ENCODE data around the gene NR1H2. TPM values are rescaled to one million over a fixed set of nuclear protein-coding genes. Genes with fewer than 3 reads are reported as not detected.

NR1H2 gene
- polyA plus RNA-seq, 3 donors = 77.1 to 111 (median 78.9) TPM

GRCh38 chr19:50356691-50357177 lies 19.5 kb upstream of the NR1H2 start:
- Mint-ChIP-seq H3K9me3 (peaks cover 0 to 10% (median 4%) of the 10 kb centered on the region in 7 donors), H3K4me3 (peak overlapping the region in 1 of 2 donors; percentile 86), H3K36me3 (peaks cover 0 to 2% of the 10 kb centered on the region in 2 donors), H3K27me3 (ENCODE audit: low read depth in 3 of 3) (peaks cover 3 to 21% (median 15%) of the 10 kb centered on the region in 3 donors), H3K27ac (peak overlapping the region in 3 of 7 donors; percentile 32 to 98 (median 92)), H3K4me1 (peaks cover 32% of the 10 kb centered on the region)
- peak overlapping the region in 2 of 3 experiments; percentile 64 to 74 for H3K4me3 ChIP-seq (replicated peaks in 1 of 3; ENCODE audit: low read depth in 2 of 3, low read length in 3 of 3)
- peak overlapping the region; percentile 75 for H2AFZ ChIP-seq (ENCODE audit: insufficient read depth, low read depth, low read length, poor library complexity, severe bottlenecking)
- no peak for DNase-seq
- no peaks in the 10 kb centered on the region for H3K79me2 ChIP-seq (ENCODE audit: insufficient read depth, low read length)
- peak overlapping the region; percentile 81 to 91 for H3K27ac ChIP-seq (ENCODE audit: low read depth in 1 of 2, low read length in 2 of 2)
- H3K9me3 ChIP-seq (replicated peaks in 1 of 2; ENCODE audit: control insufficient read depth in 1 of 2, insufficient read depth in 1 of 2, low read length in 2 of 2) = no peaks in the 10 kb centered on the region
- TF ChIP-seq, protein P1, sequence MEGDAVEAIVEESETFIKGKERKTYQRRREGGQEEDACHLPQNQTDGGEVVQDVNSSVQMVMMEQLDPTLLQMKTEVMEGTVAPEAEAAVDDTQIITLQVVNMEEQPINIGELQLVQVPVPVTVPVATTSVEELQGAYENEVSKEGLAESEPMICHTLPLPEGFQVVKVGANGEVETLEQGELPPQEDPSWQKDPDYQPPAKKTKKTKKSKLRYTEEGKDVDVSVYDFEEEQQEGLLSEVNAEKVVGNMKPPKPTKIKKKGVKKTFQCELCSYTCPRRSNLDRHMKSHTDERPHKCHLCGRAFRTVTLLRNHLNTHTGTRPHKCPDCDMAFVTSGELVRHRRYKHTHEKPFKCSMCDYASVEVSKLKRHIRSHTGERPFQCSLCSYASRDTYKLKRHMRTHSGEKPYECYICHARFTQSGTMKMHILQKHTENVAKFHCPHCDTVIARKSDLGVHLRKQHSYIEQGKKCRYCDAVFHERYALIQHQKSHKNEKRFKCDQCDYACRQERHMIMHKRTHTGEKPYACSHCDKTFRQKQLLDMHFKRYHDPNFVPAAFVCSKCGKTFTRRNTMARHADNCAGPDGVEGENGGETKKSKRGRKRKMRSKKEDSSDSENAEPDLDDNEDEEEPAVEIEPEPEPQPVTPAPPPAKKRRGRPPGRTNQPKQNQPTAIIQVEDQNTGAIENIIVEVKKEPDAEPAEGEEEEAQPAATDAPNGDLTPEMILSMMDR (IDR thresholded peaks at IDR 0.05) = no peak
- peaks cover 24 to 33% of the 10 kb centered on the region in 2 donors for H3K4me1 ChIP-seq (ENCODE audit: control insufficient read depth in 1 of 2, insufficient read depth in 2 of 2, low read length in 2 of 2)
- peak overlapping the region; percentile 73 for H3K4me2 ChIP-seq (replicated peaks; ENCODE audit: extremely low read depth, low read length, poor library complexity, severe bottlenecking)
- H4K20me1 ChIP-seq (ENCODE audit: insufficient read depth, low read length) = no peaks in the 10 kb centered on the region
- WGBS (ENCODE audit: insufficient coverage) = 0% methylated on average over 3 of the region's 13 CpGs
- H3K36me3 ChIP-seq (replicated peaks in 1 of 2; ENCODE audit: control insufficient read depth in 1 of 2, insufficient read depth in 2 of 2, low read length in 2 of 2) = no peaks in the 10 kb centered on the region
- peak overlapping the region; percentile 48 for H3K9ac ChIP-seq (ENCODE audit: insufficient read depth, low read length, poor library complexity, severe bottlenecking)
- H3K27me3 ChIP-seq (ENCODE audit: control insufficient read depth in 2 of 2, insufficient read depth in 2 of 2, low read length in 2 of 2) = no peaks in the 10 kb centered on the region
- intact Hi-C loops (cut with micrococcal nuclease) = loop anchor here in 1 of 2 donors (1.0 to 5.0 kb wide), 3 partner anchors 105 to 426 kb away; no protein-coding TSS in a partner anchor

GRCh38 chr19:50357178-50358100 lies 18.8 kb upstream of the NR1H2 start:
- Mint-ChIP-seq H3K4me3 (peak overlapping the region; percentile 86 to 92), H3K4me1 (peaks cover 36% of the 10 kb centered on the region), H3K27me3 (ENCODE audit: low read depth in 3 of 3) (peaks cover 3 to 20% (median 14%) of the 10 kb centered on the region in 3 donors), H3K9me3 (peaks cover 0 to 10% (median 4%) of the 10 kb centered on the region in 7 donors), H3K27ac (peak overlapping the region; percentile 92 to 98 (median 97)), H3K36me3 (peaks cover 0 to 2% of the 10 kb centered on the region in 2 donors)
- no peaks in the 10 kb centered on the region for H3K79me2 ChIP-seq (ENCODE audit: insufficient read depth, low read length)
- peak overlapping the region; percentile 61 to 74 (median 64) for H3K4me3 ChIP-seq (replicated peaks in 1 of 3; ENCODE audit: low read depth in 2 of 3, low read length in 3 of 3)
- H3K36me3 ChIP-seq (replicated peaks in 1 of 2; ENCODE audit: control insufficient read depth in 1 of 2, insufficient read depth in 2 of 2, low read length in 2 of 2) = no peaks in the 10 kb centered on the region
- DNase-seq = peak; percentile 65 to 76 (median 66)
- intact Hi-C loops (cut with micrococcal nuclease) = loop anchor here in 1 of 2 donors (1.0 to 5.0 kb wide), 3 partner anchors 104 to 425 kb away; no protein-coding TSS in a partner anchor
- peak overlapping the region; percentile 48 for H3K9ac ChIP-seq (ENCODE audit: insufficient read depth, low read length, poor library complexity, severe bottlenecking)
- peak overlapping the region; percentile 81 to 91 for H3K27ac ChIP-seq (ENCODE audit: low read depth in 1 of 2, low read length in 2 of 2)
- peak overlapping the region; percentile 75 for H2AFZ ChIP-seq (ENCODE audit: insufficient read depth, low read depth, low read length, poor library complexity, severe bottlenecking)
- no peaks in the 10 kb centered on the region for H3K9me3 ChIP-seq (replicated peaks in 1 of 2; ENCODE audit: control insufficient read depth in 1 of 2, insufficient read depth in 1 of 2, low read length in 2 of 2)
- peaks cover 24 to 35% of the 10 kb centered on the region in 2 donors for H3K4me1 ChIP-seq (ENCODE audit: control insufficient read depth in 1 of 2, insufficient read depth in 2 of 2, low read length in 2 of 2)
- TF ChIP-seq, protein P1 (IDR thresholded peaks at IDR 0.05) = peak; percentile 93
- peak overlapping the region; percentile 73 for H3K4me2 ChIP-seq (replicated peaks; ENCODE audit: extremely low read depth, low read length, poor library complexity, severe bottlenecking)
- H3K27me3 ChIP-seq (ENCODE audit: control insufficient read depth in 2 of 2, insufficient read depth in 2 of 2, low read length in 2 of 2) = no peaks in the 10 kb centered on the region
- H4K20me1 ChIP-seq (ENCODE audit: insufficient read depth, low read length) = no peaks in the 10 kb centered on the region
- WGBS (ENCODE audit: insufficient coverage) = 6% methylated on average over 30 of the region's 54 CpGs

Measured in CD14-positive monocyte (primary cell).